ENCODE measurements around the gene ARID1A.
"Not testable (repeated sequence)": the region's sequence is repeated elsewhere in the genome, so short reads cannot be mapped to it uniquely, and the experiment has no call there.

Gene ARID1A

DNA sequence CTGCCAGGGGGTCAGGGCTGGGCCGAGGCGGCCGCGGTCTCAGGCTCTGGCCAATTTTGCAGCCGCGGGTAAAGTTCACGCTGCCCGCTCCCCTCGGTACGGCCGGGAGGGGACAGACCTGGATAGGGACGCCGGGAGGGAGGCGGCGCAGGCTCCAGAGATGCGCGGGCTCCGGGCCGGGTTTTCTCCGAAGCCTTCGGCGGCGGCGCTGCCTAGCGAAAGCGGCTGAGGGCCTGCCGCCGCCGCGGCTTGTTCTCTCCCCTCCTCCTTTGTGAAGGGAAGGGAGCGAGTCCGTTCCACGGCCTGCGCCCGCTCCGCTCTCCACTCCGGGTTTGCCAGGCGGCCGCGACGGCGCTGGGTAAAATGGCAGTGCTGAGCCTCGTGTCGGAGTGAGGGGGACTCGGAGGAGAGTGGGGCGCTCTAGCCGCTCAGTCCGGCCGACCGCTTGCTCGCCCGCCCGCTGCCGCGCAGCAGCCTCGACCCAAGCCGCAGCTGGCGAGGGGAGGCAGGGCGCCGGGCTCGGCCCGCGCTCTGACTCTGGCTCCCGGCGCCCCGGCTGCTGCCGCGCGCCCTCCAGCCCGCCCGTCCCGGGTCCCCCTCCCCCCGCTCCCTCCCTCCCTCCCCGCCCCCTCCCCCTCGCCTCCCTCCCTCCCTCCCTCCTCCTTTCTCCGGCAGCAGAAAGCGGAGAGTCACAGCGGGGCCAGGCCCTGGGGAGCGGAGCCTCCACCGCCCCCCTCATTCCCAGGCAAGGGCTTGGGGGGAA, at the start of gene ARID1A:
Gene ARID1A, plus strand, starts transcription at position 660 of the 763 bp plus-strand sequence. CDS start 389 bp downstream, outside the sequence.
- peak; percentile 96 to 98 for DNase-seq

DNA sequence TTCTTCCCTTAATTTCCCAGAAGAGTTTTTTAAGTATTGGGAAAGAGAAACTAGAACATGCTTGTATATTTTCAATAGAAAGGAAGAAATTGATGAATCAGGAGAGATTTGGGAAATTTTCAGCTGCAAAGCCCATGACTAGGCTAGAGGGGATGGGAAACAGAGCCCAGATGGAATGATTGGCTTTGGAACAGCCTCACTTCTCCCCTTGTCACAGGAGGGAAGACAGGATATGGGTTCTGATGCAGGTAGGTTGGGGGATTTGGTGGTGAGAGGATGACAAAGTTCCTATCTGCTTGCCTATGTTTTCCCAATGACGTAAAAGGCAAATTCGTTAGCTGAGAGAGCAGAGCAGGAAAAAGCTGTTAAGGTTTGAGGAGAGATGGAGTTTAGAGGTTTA, 31.0 kb upstream of the ARID1A start:
- DNase-seq: no peak

DNA sequence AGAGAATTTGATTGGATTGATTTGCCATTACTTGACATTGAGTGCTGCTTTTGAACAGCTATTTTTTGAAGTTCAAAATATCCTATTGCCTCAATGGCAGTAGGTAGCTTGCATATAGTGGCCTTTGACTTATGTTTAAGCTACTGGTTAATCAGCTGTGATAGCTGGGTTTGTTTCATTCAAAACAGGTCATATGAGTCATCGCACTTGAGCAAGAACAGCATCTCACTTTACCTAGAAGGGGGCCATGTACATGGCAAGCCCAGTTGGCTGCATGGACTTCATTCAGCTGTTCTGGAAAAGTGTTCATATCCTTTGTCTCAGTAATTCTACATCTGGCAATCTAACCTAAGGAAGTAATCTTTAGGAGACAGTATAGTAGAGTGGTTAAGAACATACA, 29.0 kb upstream of the ARID1A start:
- no peak for DNase-seq

DNA sequence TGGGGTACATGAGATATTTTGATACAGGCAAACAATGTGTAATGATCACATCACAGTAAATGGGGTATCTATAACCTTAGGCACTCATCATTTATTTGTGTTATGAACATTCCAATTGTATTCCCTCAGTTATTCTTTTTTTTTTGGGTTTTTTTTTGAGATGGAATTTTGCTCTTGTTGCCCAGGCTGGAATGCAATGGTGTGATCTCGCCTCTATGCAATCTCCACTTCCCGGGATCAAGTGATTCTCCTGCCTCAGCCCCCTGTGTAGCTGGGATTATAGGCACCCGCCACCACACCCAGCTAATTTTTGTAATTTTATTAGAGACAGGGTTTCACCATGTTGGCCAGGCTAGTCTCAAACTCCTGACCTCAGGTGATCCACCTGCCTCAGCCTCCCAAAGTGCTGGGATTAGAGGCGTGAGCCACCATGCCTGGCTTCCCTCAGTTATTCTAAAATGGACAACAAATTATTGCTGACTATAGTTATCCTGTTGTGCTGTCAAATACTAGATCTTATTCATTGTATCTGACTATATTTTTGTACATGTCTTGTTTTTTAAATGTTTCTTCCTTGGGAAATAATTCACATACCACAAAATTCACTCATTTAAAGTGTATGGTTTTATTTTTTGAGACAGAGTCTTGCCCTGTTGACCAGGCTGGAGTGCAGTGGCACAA, 27.6 kb upstream of the ARID1A start:
- DNase-seq: not testable (repeated sequence)

DNA sequence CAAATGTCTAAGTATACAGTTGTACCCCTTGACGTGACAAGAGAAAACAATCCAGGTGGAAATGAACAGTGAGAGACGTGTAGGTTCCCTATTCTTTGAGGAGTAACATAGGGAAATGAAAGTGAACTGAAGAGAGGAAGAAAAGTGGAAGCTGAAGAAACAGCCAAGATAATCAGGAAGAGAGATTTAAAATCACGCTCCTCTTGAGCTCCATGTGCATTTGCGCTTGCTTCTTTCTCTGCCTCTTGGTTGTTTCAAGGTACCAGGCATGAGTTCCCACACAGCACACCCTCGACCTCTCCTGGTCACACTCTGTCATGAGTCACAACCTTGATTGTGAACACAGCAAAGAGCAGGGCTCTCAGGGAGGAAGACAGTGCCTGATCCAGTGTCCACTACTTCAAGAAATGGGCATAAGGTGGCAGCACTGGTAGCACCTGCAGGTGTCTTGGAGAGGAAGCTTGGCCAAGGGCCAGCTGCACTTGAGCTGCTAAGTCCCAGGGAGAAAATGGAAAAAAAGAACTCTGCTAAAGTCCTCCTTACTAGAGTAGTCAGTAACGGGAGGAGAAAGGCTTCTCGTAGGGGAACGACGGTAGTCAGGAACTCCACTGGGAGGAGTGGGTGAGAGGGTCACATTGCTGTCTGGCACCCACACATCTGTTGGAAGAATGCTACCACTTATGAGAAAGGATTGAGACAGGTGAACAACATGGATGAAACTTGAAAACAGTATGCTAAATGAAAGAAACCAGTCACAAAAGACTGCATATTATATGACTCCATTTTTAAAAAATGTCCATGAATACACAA, 18.3 kb upstream of the ARID1A start:
- DNase-seq: peak; percentile 74 to 76

DNA sequence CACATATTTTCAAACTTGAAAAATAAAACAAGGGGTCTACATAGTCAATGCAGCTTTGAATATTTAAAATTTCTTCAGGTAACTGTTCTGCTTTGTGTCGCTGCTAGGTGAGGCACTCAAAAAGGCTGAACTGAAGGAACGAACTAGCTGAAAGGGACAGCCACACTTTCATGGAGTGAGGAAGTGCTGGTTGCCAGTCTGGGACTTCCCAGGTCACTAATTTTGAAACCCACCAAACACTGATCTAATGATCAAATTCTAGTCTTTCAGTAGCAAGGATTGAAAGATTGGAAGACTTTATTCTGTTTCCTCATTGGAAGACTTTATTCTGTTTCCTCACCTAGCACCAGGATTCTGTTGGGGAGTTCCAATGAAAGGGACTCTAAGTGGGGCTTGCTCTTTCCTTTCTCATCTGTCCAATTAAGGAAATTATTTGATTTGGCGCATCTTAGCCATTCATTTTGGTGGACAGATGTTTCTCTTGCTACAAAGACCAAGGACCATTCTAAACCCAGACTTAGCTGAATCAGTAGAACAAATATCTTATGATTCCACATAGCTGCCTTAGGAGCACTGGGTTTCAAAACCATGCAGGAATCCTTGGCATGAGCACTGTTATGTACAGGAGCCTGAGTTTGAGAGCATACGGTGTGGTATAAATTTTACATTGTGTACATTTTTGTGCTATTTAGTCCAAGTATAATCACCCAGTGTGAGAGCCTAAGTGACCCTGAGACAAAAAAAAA, 10.9 kb upstream of the ARID1A start:
- DNase-seq: no peak

DNA sequence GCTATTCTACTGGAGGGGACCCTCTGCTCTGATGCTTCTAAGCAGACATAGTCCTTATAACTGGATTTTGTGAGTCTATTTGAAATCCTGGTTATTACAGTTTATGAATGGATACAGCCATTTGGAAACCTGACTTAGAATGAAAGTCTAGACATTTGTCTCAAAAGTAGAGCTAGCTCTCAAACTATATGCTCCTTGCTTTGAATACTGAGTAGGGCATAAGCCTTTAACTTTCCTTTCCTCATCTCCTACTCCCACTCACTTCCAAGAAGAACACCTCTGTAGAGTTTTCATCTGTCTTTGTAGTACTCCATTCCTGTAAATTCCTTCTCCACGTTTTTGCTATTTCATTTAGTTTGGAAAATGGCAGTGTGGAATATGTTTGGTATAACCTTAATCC, 9.0 kb upstream of the ARID1A start:
- DNase-seq: no peak

DNA sequence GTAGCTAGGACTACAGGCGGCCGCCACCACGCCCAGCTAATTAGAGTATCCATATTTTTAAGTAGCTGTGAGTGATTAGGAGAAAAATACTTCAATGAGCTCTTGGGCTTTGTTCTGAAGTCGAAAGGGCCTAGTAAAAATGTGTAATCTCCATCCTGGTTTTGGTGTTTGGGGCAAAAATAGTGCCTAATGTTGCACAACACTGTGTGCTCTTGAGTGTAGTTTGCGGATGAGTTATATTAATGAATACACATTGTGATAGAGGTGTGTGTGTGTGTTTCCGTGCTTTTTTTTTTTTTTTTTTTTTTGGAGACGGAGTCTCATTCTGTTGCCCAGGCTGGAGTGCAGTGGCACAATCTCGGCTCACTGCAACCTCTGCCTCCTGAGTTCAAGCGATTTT, 6.3 kb upstream of the ARID1A start:
- no peak for DNase-seq

DNA sequence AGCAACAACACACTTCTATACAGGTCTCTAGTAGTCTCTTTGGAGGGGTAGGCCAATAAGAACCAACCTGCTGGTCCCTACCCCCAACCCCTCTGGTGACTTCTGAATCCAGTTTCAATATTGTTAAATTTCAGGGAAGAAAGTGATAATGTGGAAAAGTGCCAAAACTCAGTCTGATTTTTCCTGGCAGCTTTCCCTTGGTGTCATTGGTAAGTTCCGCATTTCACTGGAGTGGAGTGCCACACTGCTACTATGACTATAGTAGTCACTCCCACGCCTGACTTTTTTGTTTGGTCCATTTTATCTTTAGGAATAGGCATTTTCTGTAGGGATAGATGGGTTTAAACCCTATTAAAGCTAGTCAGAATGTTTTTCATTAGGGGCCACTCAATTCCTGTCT, 5.7 kb upstream of the ARID1A start:
- DNase-seq: no peak

DNA sequence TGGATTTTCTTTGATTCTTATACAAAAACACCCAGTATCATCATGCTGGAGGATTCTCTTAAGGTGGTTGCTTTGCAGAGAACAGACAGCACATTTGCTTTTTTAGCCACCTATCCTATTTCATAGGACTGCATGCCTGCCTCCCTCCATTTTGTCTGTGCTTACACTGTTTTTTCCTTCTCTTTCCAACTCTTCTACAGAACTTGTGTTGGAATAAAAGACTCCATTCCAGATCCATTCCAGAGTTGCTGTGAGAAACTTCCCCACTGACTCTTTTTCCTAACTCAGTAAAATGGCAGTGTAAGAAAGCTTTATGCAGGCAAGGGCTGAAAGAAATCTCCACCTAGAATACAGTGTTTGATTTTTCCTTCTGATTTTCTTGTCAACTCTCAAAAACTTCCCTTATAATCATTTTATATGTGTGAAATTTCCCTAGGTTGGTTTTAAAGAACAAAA, 5.2 kb upstream of the ARID1A start:
- DNase-seq: no peak

DNA sequence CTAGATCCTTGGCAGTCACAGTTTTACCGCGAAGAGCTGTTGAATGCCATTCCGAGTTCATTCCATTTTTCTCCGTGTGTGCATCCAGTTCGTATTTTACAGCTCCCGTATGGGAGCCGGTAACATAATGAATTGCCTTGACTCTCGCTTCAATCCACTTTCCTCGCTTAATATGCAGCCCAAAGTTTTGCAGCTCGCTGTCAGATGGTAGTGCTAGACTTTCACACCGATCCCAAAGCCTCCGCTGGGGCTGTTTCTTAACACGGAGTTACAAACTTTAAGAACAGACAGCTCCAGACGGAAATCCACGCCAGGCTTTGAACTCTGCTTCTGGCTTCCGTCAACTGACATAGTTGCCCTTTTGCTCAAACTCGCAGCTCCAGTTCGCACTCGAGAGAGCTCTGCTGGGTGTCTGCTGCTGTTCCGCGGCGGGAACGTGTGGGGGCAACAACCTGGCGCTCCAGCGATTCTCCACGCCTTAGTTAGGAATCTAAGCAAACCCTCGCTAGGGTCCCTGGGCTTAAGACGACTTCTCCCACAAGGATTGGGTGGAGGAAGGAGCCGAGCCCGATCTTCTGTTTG, 3.5 kb upstream of the ARID1A start:
- DNase-seq: peak; percentile 86 to 89

DNA sequence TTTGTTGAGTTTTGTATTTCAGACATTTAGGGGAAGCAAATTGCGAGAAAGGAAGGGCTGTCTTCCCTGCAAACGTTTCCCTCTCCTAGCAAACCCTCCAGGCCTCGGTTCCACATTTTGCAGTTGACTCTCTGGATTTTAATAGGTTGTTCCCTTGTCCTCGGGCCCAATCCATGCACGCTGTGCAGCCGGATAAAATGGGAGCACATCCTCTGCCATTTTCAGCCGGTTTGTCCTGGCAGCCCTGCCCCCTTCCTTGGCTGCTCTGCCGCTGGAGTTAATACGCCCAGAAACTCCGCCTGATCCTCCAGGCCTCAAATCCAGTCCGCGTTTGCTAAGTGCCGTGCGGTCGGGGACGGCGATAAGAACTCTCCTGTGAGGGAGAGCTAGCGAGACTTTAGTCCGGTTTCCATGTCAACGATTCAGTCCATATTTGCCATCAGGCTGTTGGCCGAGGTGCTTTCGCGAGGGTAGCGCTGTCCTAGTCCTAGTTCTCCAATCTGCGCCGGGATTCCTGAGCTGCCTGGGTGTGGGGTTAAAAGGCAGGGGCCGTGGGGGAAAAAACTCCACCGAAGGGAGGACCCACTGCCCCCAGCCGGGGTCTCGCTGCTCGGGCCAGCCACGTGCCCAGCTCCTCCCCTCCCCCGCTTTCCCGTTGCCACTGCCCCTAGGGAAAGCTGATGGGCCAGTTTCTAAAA, 2.9 kb upstream of the ARID1A start:
- peak; percentile 91 to 93 for DNase-seq

DNA sequence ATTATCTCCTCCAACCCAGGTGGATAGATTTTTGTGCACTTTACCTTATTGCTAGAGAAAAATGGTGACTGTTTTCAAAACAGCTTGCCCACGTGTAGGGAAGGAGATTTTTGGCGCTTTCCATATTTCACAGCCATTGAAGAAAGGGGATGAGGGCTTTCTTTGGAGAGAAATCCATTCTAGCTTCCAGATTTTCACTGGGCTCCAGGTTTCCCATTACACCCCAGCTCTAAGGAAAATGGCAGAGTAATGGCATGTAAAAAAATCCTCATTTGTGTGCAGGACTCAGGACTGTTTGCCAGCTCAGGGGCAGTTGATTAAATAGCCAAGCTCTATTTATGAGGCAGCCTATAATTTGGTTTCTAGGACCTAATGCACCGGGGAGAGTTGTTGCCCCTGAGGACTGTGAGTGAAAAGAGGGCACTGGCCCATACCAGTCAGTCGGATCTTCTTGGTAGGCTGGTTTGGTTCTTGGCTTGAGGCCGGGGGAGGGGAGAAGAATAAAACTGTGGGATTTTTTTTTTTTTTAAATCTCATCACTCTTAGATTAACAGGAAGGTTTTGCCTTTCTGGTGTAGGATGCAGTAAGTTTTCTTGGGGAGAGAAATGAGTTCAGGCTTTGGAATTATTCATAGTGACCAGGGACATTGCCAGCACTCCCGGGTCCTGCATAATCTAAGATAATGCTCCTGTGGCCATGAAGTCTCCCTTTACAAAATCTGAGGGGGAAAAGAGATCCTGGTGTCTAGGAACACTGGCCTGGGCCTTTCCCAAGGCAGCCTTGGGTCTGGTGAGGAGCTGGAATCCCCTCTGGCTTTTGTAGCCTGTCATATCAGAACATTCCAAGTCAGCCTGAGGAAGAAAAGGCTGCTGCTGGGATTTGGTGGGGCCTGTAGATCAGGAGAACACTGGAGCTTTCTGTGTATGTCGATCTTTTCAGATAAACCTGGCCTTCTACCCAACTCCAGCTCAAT, 1.9 kb upstream of the ARID1A start:
- no peak for DNase-seq

DNA sequence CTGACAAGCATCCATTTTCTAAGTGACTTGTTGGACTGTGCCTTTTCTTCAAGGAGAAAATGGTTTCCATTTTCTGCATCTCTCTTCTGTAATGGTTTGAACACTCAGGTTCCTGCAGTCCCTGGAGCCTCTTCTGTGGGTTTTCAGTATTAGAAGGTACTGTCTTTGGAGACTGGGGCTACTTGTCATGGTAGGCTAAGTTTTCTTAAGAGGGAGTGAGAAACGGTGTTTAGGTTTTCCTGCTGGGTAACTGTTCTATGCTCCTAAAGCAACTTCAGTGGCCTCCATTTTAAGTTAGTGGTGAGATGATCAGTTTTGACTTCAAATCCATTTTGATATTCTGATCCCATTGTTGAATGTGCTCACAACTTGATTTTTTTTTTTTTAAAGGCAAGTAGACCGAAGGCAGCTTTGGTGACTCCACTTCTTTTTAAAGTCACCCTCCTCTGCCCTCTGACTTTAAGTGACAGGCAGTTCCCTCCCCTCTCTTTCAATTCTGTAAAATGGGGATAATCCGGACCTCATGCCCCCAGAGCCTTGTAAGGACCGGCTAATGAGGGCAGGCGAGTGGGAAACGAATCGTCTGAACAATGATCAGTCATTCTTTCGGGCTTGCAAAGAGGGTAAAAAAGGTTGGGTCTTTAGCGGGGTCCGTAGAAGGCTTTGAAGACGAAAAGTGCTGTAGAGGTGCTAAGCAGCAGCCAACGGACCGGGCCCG, 1.0 kb upstream of the ARID1A start:
- DNase-seq: no peak

DNA sequence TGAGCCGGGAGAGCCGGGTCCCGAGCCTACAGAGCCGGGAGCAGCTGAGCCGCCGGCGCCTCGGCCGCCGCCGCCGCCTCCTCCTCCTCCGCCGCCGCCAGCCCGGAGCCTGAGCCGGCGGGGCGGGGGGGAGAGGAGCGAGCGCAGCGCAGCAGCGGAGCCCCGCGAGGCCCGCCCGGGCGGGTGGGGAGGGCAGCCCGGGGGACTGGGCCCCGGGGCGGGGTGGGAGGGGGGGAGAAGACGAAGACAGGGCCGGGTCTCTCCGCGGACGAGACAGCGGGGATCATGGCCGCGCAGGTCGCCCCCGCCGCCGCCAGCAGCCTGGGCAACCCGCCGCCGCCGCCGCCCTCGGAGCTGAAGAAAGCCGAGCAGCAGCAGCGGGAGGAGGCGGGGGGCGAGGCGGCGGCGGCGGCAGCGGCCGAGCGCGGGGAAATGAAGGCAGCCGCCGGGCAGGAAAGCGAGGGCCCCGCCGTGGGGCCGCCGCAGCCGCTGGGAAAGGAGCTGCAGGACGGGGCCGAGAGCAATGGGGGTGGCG, 371 bp downstream of the ARID1A start:
- DNase-seq: no peak

DNA sequence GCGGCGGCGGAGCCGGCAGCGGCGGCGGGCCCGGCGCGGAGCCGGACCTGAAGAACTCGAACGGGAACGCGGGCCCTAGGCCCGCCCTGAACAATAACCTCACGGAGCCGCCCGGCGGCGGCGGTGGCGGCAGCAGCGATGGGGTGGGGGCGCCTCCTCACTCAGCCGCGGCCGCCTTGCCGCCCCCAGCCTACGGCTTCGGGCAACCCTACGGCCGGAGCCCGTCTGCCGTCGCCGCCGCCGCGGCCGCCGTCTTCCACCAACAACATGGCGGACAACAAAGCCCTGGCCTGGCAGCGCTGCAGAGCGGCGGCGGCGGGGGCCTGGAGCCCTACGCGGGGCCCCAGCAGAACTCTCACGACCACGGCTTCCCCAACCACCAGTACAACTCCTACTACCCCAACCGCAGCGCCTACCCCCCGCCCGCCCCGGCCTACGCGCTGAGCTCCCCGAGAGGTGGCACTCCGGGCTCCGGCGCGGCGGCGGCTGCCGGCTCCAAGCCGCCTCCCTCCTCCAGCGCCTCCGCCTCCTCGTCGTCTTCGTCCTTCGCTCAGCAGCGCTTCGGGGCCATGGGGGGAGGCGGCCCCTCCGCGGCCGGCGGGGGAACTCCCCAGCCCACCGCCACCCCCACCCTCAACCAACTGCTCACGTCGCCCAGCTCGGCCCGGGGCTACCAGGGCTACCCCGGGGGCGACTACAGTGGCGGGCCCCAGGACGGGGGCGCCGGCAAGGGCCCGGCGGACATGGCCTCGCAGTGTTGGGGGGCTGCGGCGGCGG, 1.0 kb downstream of the ARID1A start:
- peak; percentile 69 to 70 for DNase-seq

DNA sequence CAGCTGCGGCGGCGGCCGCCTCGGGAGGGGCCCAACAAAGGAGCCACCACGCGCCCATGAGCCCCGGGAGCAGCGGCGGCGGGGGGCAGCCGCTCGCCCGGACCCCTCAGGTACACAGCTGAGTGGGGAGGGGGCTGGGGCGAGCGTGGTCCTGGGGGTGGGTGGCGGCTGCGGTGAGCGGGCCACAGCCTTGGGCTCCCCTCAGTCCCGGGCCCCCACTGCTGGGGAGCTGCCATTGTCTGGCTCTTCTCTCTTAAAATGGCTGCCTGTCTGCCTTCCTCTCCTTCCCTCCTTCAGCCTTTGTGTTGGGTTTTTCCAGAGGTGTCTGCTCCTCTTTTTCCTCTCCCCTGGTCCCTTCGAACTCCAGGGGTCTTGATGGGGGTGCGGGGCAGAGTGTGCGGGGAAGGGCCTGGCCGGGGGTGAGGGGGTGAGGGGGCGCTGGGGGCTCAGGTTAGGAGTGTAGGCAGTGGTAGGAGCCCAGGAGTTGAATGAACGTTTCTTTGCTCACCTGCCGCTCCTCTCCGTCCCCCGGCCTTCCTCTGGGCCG, 1.7 kb downstream of the ARID1A start:
- peak; percentile 13 to 40 for DNase-seq

All from CD4-positive, alpha-beta T cell treated with Interleukin-4 for 1 hour (primary cell).